Mucosa of descending colon (tissue), 3 donors: ENCODE results near the gene GNPTAB. TPM values are rescaled to one million over a fixed set of nuclear protein-coding genes. Genes with fewer than 3 reads are reported as not detected.
A peak's percentile ranks its signal among the peaks of the same experiment; 100 is the strongest.

Source experiments
- ATAC-seq: fragments of 200-7000 bp; cut with Tn5 transposase; one replicate; pipeline ENCODE4 v1.9.1; 2020; ENCODE audit warnings: mild to moderate bottlenecking, moderate library complexity
- DNase-seq, 3 donors: peaks; one replicate each; pipeline ENCODE4 v3.0.0-alpha.2; 2020
- H3K36me3 ChIP-seq: fragments of 200-600 bp; one replicate; pipeline ENCODE4 v1.8.0; 2021; ENCODE audit warnings: low read depth, mild to moderate bottlenecking
- H3K4me1 ChIP-seq: fragments of 200-600 bp; one replicate; pipeline ENCODE4 v1.8.0; 2021; ENCODE audit warnings: low read depth, mild to moderate bottlenecking
- H3K4me3 ChIP-seq: fragments of 200-600 bp; one replicate; pipeline ENCODE4 v1.8.0; 2021; ENCODE audit warnings: mild to moderate bottlenecking
- H3K9me3 ChIP-seq: fragments of 200-600 bp; one replicate; pipeline ENCODE4 v1.8.0; 2021; ENCODE audit warnings: mild to moderate bottlenecking
- intact Hi-C, 2 donors: fragments of 100-400 bp; cut with DNase I in 1 of 2; cut with micrococcal nuclease in 1 of 2; formaldehyde crosslinking; loops; one replicate each; pipeline versions ENCODE4 v1.11.0 to v1.11.1; 2022; cut with DNase I, micrococcal nuclease
- long read RNA-seq, 2 donors: library from polyadenylated mRNA; unstranded; transcript quantifications; one replicate each; pipeline ENCODE4 v2.0.0, GENCODE V29; 2019 to 2021
- total RNA-seq, 3 donors: library from RNA; stranded (reverse); fragmentation: NEBNext Ultra II Directional in 2 of 3; extraction: Animal tissue kit (Norgen Biotek cat#: 25700) in 2 of 3; gene quantifications; one replicate each; pipeline versions ENCODE4 v1.2.1 to v1.2.4, GENCODE V29; 2021 to 2023
- TF ChIP-seq, protein P1 (sequence below): fragments of 200-600 bp; IDR thresholded peaks from one replicate; pipeline ENCODE4 v1.8.0; 2022; ENCODE audit warnings: antibody characterized with exemption, mild to moderate bottlenecking
- donor health status: DM: no; HTN: no; CAD: no; lungs with moderate emphysema.
- donor health status: DM: no; HTN: no; CAD: no.
- donor health status: DM: no; HTN: yes; CAD: no.

Gene GNPTAB
- 100 to 1,000 TPM in 1 of 3 donors, 10 to 100 TPM in 2; 62.9 to 104 (median 88.9) TPM for total RNA-seq
- long read RNA-seq, donor 1, full-length matches to known transcripts, result 10 of 40 reads
- long read RNA-seq, donor 1, partial matches to known transcripts, result 15 of 40 reads
- long read RNA-seq, donor 1, other reads (novel, unspliced or antisense), result 15 of 40 reads
- long read RNA-seq, donor 2, partial matches to known transcripts, result 39 of 45 reads
- long read RNA-seq, donor 2, other reads (novel, unspliced or antisense), result 6 of 45 reads

DNA sequence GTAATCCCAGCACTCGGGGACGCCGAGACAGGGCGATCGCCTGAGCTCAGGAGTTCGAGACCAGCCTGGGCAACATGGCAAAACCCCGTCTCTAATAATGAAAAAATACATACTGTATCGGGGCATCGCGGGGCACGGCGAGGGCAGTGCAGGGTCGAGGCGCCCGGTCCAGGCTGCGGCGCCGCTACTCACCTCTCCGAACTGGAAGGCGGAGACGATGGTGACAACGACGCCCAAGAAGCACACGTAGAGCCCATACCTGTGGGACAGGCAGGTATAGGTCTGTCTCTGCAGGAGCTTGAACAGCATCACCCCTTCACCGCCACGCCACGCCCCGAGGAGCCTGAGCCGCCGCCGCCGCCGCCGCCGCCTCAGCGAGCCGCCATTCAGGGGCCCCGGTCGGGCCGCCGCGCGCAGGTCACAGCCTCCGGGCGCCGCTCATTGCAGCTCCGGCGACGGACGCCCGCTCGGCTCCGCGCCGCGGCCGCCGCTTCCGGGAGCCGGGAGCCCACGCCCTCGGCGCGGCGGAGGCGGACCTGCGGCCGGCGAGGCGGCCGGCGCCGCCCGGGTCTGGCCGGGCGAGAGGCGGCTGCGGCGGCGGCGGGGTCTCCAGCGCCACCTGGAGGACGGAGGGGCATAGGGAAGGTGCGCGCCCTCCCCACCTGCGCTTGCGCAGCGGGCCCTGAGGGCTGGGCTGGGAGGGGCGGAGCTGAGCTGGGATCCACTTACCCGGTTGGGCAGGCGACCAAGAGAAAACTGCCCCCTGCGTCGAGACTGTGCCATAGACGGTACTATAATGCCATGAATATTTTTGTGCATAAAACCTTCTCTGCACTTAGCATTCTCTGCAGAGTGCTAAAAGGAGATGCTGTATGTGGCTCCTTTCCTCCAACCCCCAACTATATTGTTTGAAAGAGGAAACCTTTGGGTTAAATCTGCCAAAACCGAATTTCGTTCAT lies at the start of gene GNPTAB:
Gene GNPTAB (minus strand): TSS at position 593 of the 959 bp plus-strand sequence. CDS start 284 bp downstream, at position 309.
- TF ChIP-seq, protein P1, sequence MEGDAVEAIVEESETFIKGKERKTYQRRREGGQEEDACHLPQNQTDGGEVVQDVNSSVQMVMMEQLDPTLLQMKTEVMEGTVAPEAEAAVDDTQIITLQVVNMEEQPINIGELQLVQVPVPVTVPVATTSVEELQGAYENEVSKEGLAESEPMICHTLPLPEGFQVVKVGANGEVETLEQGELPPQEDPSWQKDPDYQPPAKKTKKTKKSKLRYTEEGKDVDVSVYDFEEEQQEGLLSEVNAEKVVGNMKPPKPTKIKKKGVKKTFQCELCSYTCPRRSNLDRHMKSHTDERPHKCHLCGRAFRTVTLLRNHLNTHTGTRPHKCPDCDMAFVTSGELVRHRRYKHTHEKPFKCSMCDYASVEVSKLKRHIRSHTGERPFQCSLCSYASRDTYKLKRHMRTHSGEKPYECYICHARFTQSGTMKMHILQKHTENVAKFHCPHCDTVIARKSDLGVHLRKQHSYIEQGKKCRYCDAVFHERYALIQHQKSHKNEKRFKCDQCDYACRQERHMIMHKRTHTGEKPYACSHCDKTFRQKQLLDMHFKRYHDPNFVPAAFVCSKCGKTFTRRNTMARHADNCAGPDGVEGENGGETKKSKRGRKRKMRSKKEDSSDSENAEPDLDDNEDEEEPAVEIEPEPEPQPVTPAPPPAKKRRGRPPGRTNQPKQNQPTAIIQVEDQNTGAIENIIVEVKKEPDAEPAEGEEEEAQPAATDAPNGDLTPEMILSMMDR, result peak; percentile 80
- no peaks in the 10 kb centered on the region for H3K36me3 ChIP-seq
- intact Hi-C loops, result loop anchor here (5.0 to 10.0 kb wide), 3 partner anchors 53 to 416 kb away; no protein-coding TSS in a partner anchor
- DNase-seq (peak; percentile 95 to 98 (median 96)), ATAC-seq (peak; percentile 98)
- H3K9me3 ChIP-seq, result no peaks in the 10 kb centered on the region
- H3K4me3 ChIP-seq, result peak within 1 kb of the TSS; percentile 81
- H3K4me1 ChIP-seq, result peaks cover 5% of the 10 kb centered on the region

GRCh38 chr12:101878243-101878821 lies 47.6 kb upstream of the GNPTAB start:
- DNase-seq (peak in 1 of 3 donors; percentile 22), ATAC-seq (no peak)
- TF ChIP-seq, protein P1, result no peak
- intact Hi-C loops, result no loop called here
- H3K9me3 ChIP-seq, result no peaks in the 10 kb centered on the region
- peaks cover 5% of the 10 kb centered on the region for H3K4me1 ChIP-seq
- H3K4me3 ChIP-seq, result peak overlapping the region; percentile 65
- H3K36me3 ChIP-seq, result no peaks in the 10 kb centered on the region

- peak in 1 of 3 donors; percentile 70 for DNase-seq
- Histone ChIP-seq H3K9me3 (no peaks in the 10 kb centered on the region), H3K4me3 (peak overlapping the region; percentile 65), H3K4me1 (peaks cover 5% of the 10 kb centered on the region), H3K36me3 (no peaks in the 10 kb centered on the region)
- peak; percentile 35 for ATAC-seq
- intact Hi-C loops, result no loop called here
- TF ChIP-seq, protein P1, result no peak
These were observed 47.1 kb upstream of the GNPTAB start for GRCh38 chr12:101877806-101878242.

DNA sequence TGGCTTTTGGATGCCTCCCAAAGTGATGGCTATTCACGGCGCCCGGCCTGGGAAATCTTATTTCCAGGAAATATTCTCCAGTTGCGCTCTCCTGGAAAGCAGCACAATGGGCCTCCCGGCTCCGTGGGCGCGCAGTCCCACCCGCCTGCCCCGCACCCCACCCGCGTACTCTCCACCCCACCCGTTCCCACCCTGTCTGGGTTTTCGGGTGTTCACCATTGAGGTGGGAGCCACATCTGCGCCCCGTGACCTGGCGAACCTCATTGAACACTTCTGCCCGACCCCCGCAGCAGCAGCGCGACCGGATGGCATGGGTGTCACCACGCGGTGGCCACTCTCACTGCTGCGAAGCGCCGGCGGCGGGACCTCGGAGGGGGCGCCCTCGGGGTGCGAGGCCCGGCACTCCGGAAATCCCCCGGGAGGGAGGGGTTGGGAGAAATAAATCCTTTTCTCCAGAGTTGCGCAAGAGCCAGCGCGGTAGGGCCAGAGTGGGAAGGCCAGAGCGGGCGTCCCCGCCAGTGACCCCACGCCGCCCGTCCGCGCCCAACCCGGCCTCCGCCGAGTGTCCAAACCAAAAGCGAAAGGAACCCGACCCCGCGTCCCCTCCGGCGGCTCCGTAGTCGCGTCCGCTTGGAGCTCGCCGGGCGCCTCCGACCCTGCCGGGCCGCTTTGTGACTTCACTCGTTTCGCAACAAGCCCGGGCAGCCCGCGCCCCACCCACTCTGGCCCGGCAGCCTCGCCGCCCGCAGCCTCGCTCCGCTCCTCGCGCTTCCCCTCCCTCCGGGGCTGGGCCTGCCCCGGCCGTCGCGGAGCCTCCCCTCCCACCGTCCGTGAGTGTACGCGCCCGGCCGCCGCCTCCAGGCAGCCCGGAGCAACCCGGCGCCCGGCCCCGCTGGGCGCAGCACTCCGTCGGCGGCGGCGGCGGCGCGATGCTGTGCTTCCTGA lies 46.4 kb upstream of the GNPTAB start, which contains the start of gene DRAM1:
Gene DRAM1 (plus strand): TSS at position 720 of the 945 bp plus-strand sequence. CDS start 210 bp downstream, at position 930.
- intact Hi-C loops, result no loop called here
- Histone ChIP-seq H3K9me3 (no peaks in the 10 kb centered on the region), H3K4me3 (peak within 1 kb of the TSS; percentile 65), H3K4me1 (peaks cover 5% of the 10 kb centered on the region), H3K36me3 (no peaks in the 10 kb centered on the region)
- TF ChIP-seq, protein P1, result no peak
- DNase-seq (peak; percentile 90 to 94 (median 94)), ATAC-seq (peak; percentile 95)
